GM21526 (cell line): Measurements from ENCODE around the gene NRP2.

ENCODE experiments used
- ATAC-seq: cut with Tn5 transposase; IDR thresholded peaks from one replicate; pipeline ENCODE4 v1.9.1; 2021; ENCODE audit warnings: moderate library complexity; ENCODE audit not compliant: unreplicated experiment, low FRiP score

NRP2 gene

DNA sequence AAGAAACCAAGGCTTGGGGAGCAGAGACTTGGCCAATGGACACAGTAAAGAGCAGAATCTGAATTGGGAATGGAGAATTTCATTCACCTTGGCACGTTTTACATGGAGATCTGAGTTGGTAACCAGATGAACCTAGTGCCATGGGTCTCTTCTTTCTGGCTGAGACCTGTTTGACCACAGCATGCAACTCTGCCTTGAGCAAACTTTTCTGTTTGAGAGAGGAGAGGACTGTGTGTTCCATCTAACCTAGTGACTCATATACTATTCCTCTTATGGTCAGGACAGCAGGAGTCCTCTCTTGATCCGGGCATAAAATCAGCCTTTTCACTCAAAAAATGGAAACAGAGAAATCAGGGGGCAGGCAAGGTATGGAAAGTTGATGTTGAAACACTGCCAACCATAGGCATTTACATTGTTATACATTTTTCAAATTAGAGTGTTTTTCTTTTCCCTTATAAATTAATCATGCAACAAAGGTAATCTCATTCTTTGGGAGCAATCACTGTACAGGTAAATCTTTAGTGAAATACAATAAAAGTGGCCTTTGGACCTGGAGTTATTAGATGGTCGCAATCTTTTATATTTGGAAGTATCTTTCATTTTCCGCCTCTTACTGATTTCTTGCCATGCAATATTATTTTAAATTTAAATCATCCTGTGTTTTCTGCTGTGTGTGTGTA, 86.7 kb downstream of the NRP2 start:
- no peak for ATAC-seq

DNA sequence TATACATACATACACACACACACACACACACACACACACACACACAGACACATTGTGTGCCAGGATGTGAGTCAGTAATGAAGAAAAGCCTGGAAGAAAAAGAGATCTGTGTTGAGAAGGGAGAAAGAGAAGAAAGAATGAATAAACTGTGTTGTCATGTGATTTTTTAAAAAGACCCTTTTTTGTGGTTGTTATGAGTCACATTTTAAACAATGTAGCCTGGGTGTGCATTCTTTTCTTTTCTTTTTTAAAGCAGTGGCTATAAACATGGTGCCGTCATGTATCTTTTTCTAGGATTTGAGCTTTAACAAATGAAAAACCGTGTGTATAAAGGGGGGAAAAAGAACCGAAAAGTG, 87.2 kb downstream of the NRP2 start:
- no peak for ATAC-seq

DNA sequence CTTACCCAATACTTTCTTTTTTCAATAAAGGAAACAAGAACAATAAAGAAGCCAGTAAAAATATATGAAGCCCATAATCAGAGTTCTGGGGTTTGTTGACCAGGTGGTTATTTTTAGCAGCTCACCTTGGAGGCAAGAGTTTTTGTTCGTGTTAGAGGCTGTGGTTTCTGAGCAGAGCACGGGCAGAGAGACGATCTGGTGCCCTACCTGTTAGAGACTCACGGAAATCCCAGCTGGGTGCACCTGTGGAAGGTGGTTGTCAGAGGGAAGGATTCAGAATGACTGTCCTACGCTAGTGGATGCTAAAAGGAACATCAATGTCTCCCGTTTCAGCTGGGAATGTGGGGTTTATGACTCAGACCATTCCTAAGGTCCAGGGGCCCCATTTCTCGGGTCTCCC, 87.6 kb downstream of the NRP2 start:
- no peak for ATAC-seq

- no peak for ATAC-seq
Measured at GRCh38 chr2:205770577-205770976, 88.3 kb downstream of the NRP2 start.

DNA sequence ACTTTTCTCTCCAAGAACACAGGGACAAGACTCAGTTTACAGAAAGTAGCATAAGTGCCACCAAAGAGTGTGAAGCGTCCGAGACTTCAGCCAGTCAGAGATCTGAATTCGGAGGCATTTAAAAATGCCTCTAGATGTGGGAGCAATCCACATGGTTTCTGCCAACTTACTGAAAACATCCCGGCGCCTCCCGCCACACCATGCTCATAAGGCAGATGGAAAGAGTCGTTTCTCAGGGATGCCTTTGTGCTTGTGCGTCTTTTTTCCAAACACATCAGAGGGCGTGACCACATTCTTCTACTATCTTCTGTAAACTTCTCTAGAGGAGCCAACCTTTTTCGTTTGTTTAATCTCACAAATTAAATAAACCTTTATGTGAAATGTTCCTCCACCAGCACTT, 88.7 kb downstream of the NRP2 start:
- no peak for ATAC-seq

GRCh38 chr2:205771666-205772065, 89.4 kb downstream of the NRP2 start:
- ATAC-seq, result no peak

DNA sequence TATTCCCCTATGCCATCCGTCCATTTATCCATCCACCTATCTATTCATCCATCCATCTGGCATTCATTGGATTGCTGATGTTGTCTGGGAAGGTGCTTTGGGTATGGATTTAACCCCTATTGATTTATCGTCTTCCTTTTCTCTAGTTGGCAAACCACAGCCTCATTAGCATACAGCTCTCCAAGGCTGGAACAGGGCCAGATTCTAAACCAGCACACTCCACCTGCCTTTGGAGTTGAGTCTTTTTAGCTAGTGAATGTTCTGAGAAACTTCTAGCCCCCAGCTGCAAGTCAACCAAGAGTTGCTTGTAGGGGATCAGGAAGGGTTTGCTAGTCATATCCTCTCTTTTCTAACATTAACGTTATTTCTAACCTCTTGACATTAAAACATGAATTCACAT, 90.7 kb downstream of the NRP2 start:
- ATAC-seq, result no peak

GRCh38 chr2:205773989-205774388, 91.7 kb downstream of the NRP2 start:
- ATAC-seq, result no peak

GRCh38 chr2:205775097-205775877, 93.0 kb downstream of the NRP2 start:
- no peak for ATAC-seq

GRCh38 chr2:205776139-205776538, 93.8 kb downstream of the NRP2 start:
- ATAC-seq, result peak; percentile 63

DNA sequence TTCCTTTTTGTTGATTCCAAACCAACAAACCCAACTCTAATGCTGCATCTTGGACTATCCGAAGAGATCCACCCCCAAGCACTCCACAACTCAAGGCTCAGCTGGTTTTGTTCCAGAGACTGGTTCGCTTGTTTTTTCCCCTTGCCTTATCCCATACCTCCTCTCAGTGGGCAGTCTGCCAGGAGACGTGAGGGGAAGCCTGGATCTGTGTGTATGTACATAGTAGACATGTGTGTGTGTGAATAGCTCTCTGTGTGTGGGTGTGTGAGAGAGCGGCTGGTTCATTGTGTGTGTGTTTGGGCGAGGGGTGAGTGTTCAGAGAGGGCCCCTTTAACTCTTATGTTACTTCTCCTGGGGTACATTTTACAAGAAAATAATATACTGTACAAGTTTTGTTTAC, 94.4 kb downstream of the NRP2 start:
- ATAC-seq, result no peak

DNA sequence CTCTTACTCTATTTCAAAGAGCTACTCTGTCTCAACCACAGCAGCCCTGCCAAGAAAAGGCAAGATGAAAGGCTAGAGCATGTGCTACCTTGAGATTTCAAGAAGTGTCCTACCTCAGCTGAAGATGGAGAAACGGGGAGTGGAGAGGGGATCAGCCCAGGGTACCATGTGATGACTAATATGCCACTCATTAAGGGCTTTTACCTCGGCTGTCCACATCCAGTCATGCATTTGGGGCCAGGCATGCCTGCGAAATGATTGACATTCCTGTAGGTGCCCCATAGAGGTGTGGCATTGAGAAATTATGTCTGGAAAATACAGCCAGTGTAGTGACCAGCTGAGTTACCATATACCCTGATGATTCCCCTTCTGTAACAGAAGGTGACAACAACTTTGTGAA, 96.1 kb downstream of the NRP2 start:
- no peak for ATAC-seq

DNA sequence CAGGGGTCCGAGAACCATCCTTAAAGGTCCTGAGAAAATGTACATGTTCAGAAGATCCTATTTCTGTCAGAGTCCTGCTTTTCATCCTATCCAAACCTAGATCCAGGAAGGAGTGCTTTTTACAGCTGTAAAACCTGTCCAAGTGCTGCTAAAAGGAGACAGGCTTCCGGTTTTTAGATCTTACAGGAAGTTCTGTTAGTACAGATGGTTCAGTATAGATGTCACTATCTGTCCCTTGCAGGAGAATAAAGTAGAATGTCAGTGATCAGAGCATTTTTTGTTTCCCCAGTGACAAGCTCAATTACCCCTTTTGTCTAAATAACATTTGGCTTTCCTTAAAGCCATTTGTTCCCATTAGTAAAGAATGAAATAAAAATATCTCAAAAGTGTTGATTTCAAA, 98.3 kb downstream of the NRP2 start:
- no peak for ATAC-seq

DNA sequence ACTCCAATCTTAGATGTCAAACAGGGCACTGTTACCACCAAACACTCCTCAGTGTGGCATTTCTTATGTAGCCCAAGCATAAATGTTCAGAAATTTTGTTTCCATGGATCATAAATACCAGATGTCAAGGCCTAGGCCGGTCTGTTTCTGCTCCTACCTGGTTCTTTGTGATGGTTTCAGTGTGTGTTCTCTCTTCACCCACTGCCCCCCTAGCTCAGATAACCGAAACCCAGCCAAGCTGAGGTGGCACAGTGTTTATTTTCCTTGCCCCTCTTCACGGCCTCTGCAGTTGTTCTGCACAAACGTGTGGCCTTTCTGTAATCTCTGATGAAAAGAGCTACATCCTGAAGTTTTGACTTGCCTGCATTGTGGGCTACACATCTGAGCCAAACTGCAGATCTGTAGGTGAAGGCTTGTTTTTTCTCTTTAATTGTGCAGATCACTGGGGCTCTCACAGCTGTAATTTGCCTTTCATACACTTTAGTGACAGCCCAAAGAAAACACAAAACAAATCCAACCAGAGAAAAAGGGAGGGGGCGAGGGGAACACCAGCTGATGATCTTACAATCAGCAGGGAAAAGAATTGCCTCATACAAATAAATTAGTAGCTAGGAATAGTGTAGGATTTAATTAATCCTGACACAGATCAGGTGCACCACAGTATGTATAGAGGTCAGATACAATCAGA, 99.1 kb downstream of the NRP2 start:
- no peak for ATAC-seq

DNA sequence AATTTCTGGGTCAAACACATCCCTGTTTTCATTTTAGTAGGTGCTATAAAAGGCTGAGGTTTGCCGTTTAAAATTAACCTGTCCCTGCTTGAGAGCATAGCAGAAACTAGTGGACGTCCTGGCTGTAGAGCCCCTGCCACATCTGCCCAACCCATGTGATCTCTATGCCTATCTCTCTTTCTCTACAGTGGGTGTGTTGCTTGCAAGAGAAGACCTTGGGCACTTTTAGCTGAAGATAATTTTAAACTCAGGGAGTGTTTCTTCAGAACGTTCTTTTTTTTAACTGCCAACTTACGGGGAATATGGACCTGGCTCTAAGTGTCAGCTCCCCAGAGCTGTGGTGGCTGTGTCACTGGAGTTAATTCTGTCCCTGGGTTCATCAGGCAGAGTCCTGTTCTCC, 100.6 kb downstream of the NRP2 start:
- no peak for ATAC-seq

GRCh38 chr2:205783872-205784499, 101.7 kb downstream of the NRP2 start:
- ATAC-seq, result no peak

DNA sequence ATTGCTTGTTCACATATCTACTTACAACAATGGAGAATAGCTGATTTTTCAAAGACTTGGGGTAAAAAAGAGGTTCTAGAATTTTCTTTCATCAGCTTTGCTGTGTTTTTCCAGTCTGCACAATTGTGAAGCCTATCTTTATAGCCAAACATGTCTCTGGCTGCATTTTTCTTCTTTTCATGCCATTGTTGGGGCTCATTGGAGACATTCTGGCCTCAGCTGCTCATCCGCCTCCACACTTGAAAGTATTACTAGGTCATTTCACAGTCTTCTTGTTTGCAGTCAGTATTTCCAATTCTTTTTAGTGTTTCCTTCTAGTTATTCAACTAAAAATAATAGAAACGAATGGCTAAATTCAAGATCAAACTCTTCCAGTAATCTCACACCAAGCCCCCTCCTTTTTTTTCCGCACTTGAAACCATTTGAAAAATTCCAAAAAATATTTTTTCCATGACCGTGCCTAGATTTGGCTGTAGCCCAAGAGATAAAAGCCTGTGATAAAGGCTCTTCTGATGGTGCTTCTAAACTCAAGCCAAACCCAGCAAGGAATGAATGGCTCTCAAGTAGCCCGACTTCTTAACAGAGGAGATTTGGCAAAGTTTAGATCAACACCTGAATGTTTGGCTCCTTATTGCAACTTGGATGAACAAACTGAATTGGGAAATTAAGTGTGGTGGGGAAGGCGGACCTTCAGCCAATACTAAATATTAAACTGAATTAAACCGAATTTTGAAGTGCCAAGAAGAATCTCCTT, 103.4 kb downstream of the NRP2 start:
- ATAC-seq, result no peak

GRCh38 chr2:205786976-205787375, 104.7 kb downstream of the NRP2 start:
- ATAC-seq, result no peak

- ATAC-seq, result no peak
Measured at GRCh38 chr2:205787761-205788160, 105.5 kb downstream of the NRP2 start.

DNA sequence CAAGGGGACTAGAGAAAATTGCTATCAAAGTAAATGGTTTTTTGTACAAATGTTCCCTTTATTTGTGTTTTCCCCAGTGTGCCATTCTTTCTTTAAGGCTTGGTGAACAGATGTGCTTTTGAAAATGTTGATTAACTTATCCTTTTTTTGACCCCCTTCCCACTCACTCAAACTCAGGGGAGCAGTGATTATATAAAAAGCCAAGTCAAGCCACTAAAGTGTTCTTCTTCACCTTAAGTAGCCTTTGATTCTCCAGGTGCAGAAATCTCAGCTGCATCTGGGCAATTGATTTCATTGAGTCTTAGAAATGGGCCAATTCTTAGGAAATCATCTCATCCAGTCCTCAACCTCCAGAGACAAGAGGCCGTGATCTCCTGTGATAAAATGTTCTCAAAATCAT, 107.6 kb downstream of the NRP2 start:
- ATAC-seq, result no peak

GRCh38 chr2:205792908-205793307, 110.6 kb downstream of the NRP2 start:
- ATAC-seq, result no peak
